MG63 (cell line): ENCODE results near the gene BMP5. TPM values are rescaled to one million over a fixed set of nuclear protein-coding genes. Genes with fewer than 3 reads are reported as not detected.

Experiments used
- DNase-seq: peaks from one replicate; pipeline ENCODE4 v3.0.0-alpha.2; 2020
- H3K27me3 ChIP-seq: fragments of 250-450 bp; sonication (Bioruptor Pico); 2 replicates; pipeline ENCODE4 v1.5.1; 2020; ENCODE audit warnings: mild to moderate bottlenecking, moderate library complexity
- H3K36me3 ChIP-seq: fragments of 250-450 bp; sonication (Bioruptor Pico); 2 replicates; pipeline ENCODE4 v1.5.1; 2020; ENCODE audit warnings: mild to moderate bottlenecking, moderate library complexity
- H3K4me3 ChIP-seq: fragments of 250-450 bp; sonication (Bioruptor Pico); 2 replicates; pipeline ENCODE4 v1.5.1; 2020; ENCODE audit warnings: mild to moderate bottlenecking, moderate library complexity
- H3K9me3 ChIP-seq: fragments of 250-450 bp; sonication (Bioruptor Pico); 2 replicates; pipeline ENCODE4 v1.5.1; 2020; ENCODE audit warnings: mild to moderate bottlenecking, moderate library complexity
- total RNA-seq: library from RNA; depleted of rRNA; stranded (reverse); fragments of >200 nt; shearing (Covaris generic); gene quantifications from 2 replicates; pipeline ENCODE4 v1.2.3, GENCODE V29; 2014; ENCODE audit warnings: low replicate concordance

Gene BMP5
- total RNA-seq, 1 experiment from 2014 or later = 4.7 TPM

DNA sequence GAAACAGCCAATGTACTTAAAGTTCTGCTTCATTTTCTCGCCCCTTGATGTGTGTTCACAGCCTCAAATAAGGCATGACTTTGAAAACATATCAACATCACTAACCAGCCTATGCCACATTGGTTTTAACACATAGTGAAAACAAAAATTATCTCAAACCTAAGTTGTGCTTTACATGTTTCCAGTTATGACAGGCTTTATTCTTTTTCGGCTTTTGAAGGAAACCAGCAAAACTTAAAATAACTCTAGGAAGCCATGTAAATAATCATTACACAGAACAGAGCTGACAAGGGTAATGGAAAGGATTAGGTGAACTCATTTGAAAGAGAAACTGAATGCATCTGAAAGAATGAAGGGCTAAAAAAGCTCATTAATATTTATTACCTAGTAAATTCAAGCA, 42.1 kb downstream of the BMP5 start:
- no peaks in the 10 kb centered on the region for H3K36me3 ChIP-seq

DNA sequence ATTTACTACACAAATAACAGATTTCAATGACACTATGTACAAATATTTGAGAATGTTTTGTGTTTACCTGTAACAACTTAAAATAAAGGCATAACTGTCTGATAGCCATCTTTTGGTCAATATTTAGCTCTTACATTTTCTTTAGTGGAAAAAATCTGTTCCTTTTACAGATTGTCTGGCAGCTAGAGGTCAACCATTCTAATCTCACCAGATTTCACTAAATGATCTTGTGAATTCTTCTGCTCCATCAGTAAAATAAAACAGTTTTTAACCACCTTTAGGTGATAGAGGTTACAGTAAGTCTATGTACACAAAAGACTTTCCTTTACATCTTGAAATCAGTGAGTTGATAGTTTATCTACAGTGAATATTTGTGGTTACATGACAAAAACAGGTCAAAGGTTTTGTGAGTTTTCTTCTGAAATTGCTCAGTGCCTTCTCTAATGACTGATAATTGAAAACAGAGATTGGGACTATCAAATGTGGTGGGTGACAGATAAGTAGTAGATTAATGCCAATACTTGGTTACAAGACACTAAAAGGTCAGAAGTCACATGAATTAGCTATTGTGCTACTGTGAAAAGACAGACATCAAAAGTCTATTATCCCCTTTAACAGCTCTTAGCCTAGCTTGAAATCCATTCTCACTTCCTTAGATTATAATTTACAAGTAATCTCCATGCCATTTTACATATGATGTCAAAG, 47.4 kb downstream of the BMP5 start:
- Histone ChIP-seq H3K36me3 (no peaks in the 10 kb centered on the region), H3K9me3 (no peaks in the 10 kb centered on the region), H3K4me3 (no peak overlapping the region), H3K27me3 (no peaks in the 10 kb centered on the region)
- DNase-seq = no peak

More for the DNA sequence above, 42.1 kb downstream of the BMP5 start:
- Histone ChIP-seq H3K9me3 (no peaks in the 10 kb centered on the region), H3K27me3 (no peaks in the 10 kb centered on the region), H3K4me3 (no peak overlapping the region)
- no peak for DNase-seq

DNA sequence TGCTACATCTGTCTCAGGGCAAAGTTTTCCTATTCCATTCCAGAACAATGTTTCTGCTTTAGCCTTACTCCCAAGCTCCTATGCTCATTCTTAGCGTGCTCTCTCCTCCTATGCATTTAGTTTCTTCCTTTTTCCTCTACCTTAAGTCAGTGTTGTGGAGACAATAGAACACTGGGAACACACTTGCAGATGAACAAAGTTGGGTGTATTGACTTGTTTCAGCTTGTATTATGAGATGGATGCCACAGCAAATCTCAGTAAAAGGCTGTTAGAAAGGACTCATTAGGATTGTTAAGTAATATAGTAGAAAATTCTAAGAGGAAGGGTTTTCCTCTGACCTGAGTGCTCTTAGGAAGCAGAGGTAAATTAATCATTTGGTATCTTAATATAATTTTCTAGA, 48.4 kb downstream of the BMP5 start:
- H3K4me3 ChIP-seq = no peak overlapping the region
- no peak for DNase-seq
- no peaks in the 10 kb centered on the region for H3K27me3 ChIP-seq
- H3K9me3 ChIP-seq = no peaks in the 10 kb centered on the region
- no peaks in the 10 kb centered on the region for H3K36me3 ChIP-seq

DNA sequence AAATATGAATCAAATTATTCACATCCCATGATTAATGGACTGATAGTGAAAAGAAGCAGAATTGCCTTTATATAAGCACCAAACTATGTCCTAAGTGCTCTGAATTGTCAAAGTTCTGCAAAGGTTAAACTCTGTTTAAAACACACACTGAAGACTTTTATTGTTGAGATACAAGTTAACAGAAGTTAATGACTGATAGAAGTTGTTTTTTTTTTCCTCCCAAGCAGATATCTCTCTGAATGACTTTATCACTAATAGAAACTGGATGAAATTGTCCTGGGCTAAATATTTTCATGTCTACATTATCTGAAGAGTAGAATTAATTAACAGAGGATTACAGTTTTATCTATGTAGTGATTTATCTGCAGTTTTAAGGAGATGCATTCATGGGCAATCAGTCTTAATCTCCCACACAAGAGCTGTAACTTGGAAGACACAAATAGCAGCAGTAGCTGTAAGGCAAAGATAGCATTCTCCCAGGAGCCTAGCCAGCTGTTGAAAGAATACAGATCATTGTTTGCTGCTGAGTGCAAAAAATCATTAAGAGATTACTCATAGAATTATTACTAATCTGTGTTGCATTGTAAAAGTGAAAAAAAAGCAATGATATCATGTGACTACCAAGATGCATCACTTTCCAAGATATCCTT, 49.9 kb downstream of the BMP5 start:
- no peaks in the 10 kb centered on the region for H3K27me3 ChIP-seq
- no peaks in the 10 kb centered on the region for H3K36me3 ChIP-seq
- DNase-seq = peak; percentile 26
- H3K9me3 ChIP-seq = no peaks in the 10 kb centered on the region
- no peak overlapping the region for H3K4me3 ChIP-seq

DNA sequence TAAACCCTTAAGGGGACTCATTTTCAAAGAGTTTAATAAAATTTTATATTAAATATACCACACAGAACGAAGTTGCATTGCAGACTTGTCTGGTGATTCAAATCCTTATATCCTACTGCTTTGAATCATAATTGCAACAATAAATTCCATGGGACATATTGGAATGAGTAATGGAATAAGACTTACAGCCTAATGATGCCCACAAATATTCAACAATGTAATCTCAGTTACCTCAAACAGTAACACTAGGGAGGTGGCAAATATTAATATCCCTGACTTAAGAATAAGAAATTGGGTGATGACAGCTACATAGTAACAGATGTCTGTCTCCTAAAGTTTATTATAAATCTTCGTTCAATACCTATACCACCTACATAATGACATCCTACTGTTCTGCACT, 52.6 kb downstream of the BMP5 start:
- no peaks in the 10 kb centered on the region for H3K27me3 ChIP-seq
- no peaks in the 10 kb centered on the region for H3K36me3 ChIP-seq
- DNase-seq = no peak
- H3K4me3 ChIP-seq = no peak overlapping the region
- H3K9me3 ChIP-seq = no peaks in the 10 kb centered on the region

DNA sequence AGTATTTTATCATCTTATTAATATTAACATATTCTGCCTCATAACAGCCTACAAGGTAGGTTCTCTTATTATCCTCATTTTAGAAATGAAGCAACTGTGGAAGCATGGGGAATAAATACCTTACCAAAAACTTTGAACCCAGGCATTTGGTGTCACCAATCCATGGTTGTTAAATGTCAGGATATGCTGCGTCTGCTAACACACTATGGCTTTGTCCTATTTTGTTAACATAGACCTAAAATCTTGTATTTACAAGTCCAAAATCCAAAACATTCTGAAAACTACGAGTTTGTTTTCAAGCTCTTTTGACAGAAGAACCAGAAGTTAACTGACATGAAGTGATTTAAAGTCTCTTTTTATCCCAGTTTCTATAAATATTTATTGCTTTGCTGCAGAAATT, 53.4 kb downstream of the BMP5 start:
- Histone ChIP-seq H3K27me3 (no peaks in the 10 kb centered on the region), H3K9me3 (no peaks in the 10 kb centered on the region), H3K36me3 (no peaks in the 10 kb centered on the region), H3K4me3 (no peak overlapping the region)
- no peak for DNase-seq

DNA sequence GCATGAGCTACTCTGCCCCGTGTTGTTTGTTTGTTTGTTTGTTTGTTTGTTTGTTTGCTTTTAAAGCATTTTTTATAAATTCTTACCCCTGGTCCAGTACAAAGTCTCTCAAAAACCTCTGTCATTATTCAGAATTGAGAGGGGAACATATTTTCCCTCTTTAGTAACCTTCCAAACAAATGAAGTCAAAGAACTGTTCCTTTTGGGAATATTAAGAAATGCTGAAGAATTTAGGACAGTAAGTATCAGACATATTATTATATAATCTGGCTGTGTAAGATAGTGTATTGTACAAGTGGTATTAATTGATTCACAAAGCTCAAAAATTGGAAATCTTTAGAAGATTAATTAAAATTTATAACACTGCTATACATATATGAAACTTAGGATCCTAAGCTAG, 54.7 kb downstream of the BMP5 start:
- no peak for DNase-seq
- no peaks in the 10 kb centered on the region for H3K27me3 ChIP-seq
- H3K36me3 ChIP-seq = no peaks in the 10 kb centered on the region
- H3K4me3 ChIP-seq = no peak overlapping the region
- no peaks in the 10 kb centered on the region for H3K9me3 ChIP-seq

DNA sequence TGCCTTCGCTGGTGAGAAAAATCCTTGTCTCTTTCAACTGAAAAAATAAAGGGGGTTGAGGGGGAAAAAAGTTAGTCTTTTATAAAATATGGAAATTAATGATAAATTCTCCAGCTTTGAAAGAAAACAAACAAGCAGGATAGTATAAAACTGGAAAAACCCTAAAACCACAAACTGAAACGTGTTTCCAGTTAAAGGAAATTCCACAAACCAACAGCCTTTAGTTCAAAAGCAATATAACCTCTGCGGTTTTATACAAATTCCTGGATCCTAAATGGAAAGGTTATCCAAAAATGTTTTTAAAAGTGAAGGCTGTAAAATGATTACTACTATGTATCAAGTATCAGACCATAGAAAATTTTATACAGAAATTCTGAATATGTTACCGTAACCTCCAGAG, 55.6 kb downstream of the BMP5 start:
- no peak for DNase-seq
- Histone ChIP-seq H3K4me3 (0 out of 2 replicates have a peak overlapping the region, but pooled peaks have one; percentile 18), H3K27me3 (no peaks in the 10 kb centered on the region), H3K36me3 (no peaks in the 10 kb centered on the region), H3K9me3 (no peaks in the 10 kb centered on the region)

DNA sequence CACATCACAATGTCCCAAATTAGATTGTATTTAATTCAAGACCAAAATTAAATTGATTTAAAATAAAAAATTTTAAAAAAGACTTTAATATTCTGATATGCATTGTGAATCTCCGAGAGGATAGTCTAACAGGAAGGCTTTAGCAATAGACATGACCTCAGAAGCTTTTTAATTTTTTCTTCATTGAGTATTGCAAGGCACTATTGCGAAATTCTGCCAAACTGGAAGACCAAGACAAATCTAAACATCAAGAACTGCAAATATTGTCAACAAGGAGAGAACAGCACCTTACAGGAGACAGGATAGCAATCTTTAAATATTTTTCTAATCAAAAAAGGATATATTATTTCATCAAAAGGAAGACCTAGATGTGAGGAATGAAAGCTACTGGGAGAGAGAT, 56.9 kb downstream of the BMP5 start:
- no peaks in the 10 kb centered on the region for H3K36me3 ChIP-seq
- DNase-seq = no peak
- H3K4me3 ChIP-seq = no peak overlapping the region
- H3K9me3 ChIP-seq = no peaks in the 10 kb centered on the region
- H3K27me3 ChIP-seq = no peaks in the 10 kb centered on the region

DNA sequence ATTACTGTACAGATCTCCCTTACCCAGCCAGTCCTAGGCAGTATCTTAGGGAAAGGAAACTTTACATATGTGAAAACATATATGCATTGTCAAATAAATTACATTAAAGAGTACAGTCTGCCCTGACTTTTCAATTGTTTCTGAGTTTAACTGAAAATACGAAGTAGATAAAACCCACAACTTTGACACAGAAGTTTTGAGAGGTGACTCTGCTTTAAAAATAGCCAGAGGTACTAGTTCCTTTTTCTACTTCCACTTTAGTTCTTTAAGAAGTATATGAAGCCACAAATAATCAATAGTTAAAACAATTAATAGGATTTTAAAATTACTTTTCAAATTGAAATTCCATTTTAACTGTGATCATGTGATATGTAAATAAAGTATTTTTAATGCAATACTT, 62.9 kb downstream of the BMP5 start:
- no peak for DNase-seq
- no peaks in the 10 kb centered on the region for H3K27me3 ChIP-seq
- no peaks in the 10 kb centered on the region for H3K9me3 ChIP-seq
- no peaks in the 10 kb centered on the region for H3K36me3 ChIP-seq
- H3K4me3 ChIP-seq = no peak overlapping the region

DNA sequence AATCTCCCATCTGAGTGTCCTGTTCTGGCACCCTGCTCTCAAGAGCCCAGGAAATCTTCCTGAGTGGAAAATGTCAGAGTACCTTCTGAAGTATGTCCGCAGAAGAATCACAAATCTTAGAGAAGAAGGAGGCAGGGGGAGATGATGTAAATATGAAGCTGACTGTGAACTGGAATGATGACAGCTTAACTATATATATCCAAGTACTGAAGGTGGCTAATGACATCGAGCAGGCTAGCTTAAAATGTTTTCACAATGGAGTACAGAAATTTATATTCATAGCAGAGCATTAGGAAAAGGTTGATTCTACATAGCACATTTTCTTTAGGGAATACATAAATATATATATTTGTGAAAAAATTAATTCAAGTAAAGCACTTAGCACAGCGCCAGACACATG, 64.3 kb downstream of the BMP5 start:
- H3K4me3 ChIP-seq = no peak overlapping the region
- H3K36me3 ChIP-seq = no peaks in the 10 kb centered on the region
- DNase-seq = no peak
- no peaks in the 10 kb centered on the region for H3K27me3 ChIP-seq
- no peaks in the 10 kb centered on the region for H3K9me3 ChIP-seq

DNA sequence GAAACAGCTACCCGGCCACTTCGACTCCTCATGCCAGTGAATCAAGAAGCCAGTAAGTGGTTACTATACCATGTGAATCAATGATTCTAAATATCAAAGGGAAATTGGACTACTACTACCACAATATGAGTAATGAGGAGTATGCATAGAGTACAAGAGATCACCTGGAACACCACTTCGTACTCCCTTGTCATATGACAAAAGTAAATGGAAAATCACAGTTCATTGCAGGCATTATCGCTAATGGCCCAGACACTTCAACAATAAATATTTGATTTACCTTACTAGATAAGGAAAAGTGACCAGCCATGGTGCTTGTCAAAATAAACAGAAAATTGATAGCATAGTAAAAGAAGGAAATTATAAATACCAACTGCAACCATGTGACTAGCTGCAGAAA, 73.1 kb downstream of the BMP5 start:
- DNase-seq = no peak
- Histone ChIP-seq H3K4me3 (no peak overlapping the region), H3K27me3 (no peaks in the 10 kb centered on the region), H3K9me3 (no peaks in the 10 kb centered on the region), H3K36me3 (no peaks in the 10 kb centered on the region)

DNA sequence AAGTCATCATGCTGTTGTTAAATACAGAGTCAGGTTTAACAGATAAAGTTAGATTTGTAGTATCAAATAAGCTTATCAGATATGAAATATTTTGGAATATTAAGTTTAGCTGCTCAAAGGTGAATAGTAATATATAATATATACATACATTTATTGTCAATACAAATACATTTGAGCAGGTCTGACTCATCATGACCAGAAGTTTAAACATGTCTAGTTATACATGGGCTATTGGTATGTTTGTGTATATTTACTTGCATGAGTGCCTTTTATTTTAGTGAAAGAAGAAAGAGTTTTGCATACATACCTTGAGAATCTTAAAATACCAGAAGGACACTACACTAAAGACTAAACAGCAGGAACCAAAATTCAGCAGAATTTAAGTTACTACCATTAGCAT, 76.8 kb downstream of the BMP5 start:
- DNase-seq = no peak
- H3K27me3 ChIP-seq = no peaks in the 10 kb centered on the region
- no peaks in the 10 kb centered on the region for H3K36me3 ChIP-seq
- no peaks in the 10 kb centered on the region for H3K9me3 ChIP-seq
- H3K4me3 ChIP-seq = no peak overlapping the region

DNA sequence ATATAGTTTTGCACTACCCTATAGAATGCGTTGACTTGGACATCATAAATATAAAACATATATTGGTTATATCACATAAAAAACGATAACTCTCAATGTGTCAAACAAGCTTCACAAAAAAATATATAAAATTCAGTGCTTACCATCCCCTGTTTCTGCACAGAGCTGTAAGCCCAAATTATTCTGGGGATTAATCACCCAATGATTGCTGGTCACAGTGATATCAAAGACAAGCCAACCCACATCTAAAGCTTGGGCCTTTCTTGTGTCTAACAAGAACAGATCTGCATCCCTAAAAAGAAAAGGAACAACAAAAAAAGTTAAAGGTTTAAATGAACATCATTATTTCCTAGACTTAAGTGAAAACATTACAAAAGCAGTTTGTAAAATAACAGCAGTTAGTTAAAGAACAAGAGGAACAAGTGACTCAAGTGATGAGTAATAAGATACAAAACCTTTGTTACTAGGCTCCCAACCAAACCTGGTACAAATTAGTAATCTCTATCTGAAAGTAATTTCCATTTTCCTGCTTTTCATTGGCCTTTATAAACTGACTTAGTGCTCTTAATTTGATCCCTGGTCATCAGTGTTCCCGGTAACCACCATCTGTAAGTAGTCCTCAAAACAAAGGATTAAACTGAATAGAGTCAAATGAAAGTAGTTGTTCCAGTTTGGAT, 81.1 kb downstream of the BMP5 start:
- no peaks in the 10 kb centered on the region for H3K9me3 ChIP-seq

DNA sequence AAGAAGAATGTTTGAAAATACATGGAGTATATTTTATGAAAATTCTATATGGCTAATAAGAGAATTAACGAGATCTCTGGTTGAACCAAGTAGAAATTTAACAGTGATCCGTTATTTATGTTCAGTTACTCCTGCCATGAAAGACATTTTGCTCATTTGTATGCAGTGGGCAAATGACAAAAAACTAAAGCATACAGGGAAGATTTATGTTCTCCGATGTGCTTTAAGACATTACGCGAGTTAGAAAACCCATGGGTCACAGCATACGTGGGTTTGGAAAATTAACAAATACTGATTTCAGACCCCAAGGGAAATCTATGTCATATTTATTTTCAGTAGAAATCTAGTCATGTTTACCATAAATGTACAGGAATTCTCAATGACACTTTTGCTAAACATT, 90.1 kb downstream of the BMP5 start:
- Histone ChIP-seq H3K4me3 (no peak overlapping the region), H3K27me3 (no peaks in the 10 kb centered on the region), H3K36me3 (no peaks in the 10 kb centered on the region; the same call in 1 of the 2 replicates), H3K9me3 (no peaks in the 10 kb centered on the region)
- no peak for DNase-seq

More for the DNA sequence above, 81.1 kb downstream of the BMP5 start:
- Histone ChIP-seq H3K36me3 (no peaks in the 10 kb centered on the region; the same call in 1 of the 2 replicates), H3K4me3 (no peak overlapping the region), H3K27me3 (no peaks in the 10 kb centered on the region)
- DNase-seq = no peak

DNA sequence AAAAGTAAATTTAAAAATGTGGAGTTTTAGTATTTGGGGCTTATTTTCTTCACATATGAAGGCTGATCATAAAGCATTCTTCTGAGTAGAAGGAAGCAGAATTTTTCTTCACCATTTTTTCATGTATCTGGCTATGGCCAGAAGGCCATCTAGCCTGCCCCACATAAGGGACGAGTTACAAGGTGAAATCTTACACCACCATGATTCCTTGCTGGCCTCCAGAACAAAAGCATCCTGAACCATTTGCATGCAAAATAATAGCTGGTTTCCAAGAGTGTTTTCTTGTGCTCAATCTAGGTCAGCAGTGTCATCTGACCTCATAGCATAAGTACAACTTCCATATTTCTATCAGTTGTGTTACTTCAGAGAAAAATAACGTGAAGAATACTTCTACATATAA, 93.1 kb downstream of the BMP5 start:
- no peaks in the 10 kb centered on the region for H3K9me3 ChIP-seq
- no peak for DNase-seq
- H3K4me3 ChIP-seq = no peak overlapping the region
- H3K27me3 ChIP-seq = no peaks in the 10 kb centered on the region
- no peaks in the 10 kb centered on the region for H3K36me3 ChIP-seq

DNA sequence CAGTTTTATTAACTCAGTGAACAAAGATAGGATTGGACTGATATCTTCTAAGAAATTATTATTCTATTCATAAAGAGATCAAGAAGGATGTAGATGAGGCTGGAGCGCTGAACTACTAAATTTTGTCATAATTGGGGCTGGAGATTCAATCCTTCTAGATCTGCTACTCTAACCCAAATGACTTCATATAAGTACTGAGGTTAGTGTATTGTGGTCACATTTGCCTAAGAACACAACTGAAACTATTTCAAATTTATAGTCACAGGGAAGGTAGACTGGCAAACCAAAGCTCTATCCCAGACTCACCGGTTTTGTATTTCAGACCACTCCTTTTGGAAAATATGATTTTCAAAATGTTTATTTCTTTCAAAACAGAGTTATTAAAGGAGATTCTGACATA, 96.7 kb downstream of the BMP5 start:
- no peak for DNase-seq
- Histone ChIP-seq H3K27me3 (no peaks in the 10 kb centered on the region), H3K4me3 (no peak overlapping the region), H3K9me3 (no peaks in the 10 kb centered on the region), H3K36me3 (no peaks in the 10 kb centered on the region)

DNA sequence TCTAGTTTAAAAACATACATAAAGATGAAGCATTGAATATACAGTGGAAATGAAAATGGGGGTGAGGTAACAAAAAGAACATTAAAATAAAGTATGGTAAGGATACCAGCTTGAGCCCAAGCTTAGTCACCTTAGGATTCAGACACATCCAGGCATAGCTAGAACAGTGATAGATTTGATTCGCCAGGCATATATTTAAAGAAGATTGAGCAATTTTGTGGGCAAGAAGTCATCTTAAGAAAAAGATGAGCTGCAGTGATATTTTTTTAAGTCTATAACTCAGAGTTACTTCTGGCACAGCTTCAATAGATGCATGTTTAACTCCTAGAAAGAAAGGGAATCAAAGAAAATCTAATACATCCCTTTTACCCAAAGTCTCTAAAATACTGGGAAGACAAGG, 97.9 kb downstream of the BMP5 start:
- no peak overlapping the region for H3K4me3 ChIP-seq
- H3K36me3 ChIP-seq = no peaks in the 10 kb centered on the region
- no peak for DNase-seq
- H3K27me3 ChIP-seq = no peaks in the 10 kb centered on the region
- no peaks in the 10 kb centered on the region for H3K9me3 ChIP-seq
